BE2C (cell line): Measurements from ENCODE around the gene PTGR2.
"Not testable (repeated sequence)": the region's sequence is repeated elsewhere in the genome, so short reads cannot be mapped to it uniquely, and the experiment has no call there.

Source experiments
- DNase-seq: peaks from one replicate; pipeline ENCODE4 v3.0.0-alpha.2; 2020
- H3K27me3 ChIP-seq: fragments of 250-450 bp; sonication (Bioruptor Pico); 2 replicates; pipeline ENCODE4 v1.5.1; 2020; ENCODE audit warnings: mild to moderate bottlenecking
- H3K36me3 ChIP-seq: fragments of 250-450 bp; sonication (Bioruptor Pico); 2 replicates; pipeline ENCODE4 v1.5.1; 2020; ENCODE audit warnings: mild to moderate bottlenecking
- H3K4me1 ChIP-seq: fragments of 250-450 bp; sonication (Bioruptor Pico); 2 replicates; pipeline ENCODE4 v1.5.1; 2020
- H3K4me3 ChIP-seq: 2 replicates; pipeline ENCODE4 v1.5.1; 2011; ENCODE audit warnings: low read depth, low read length
- H3K9me3 ChIP-seq: fragments of 250-450 bp; sonication (Bioruptor Pico); 2 replicates; pipeline ENCODE4 v1.5.1; 2020
- CTCF ChIP-seq: IDR thresholded peaks from 2 replicates; pipeline ENCODE4 v1.5.1; 2012; ENCODE audit warnings: mild to moderate bottlenecking, low read depth, low read length

Gene PTGR2

GRCh38 chr14:73827190-73827589, 24.4 kb upstream of the PTGR2 start:
- not testable (repeated sequence) for H3K27me3 ChIP-seq, H3K36me3 ChIP-seq, H3K4me3 ChIP-seq, H3K9me3 ChIP-seq, DNase-seq, H3K4me1 ChIP-seq
- peak; percentile 18; the same call in 1 of the 2 replicates for TF ChIP-seq CTCF

GRCh38 chr14:73829071-73829470, 22.6 kb upstream of the PTGR2 start:
- TF ChIP-seq CTCF: no peak
- no peaks in the 10 kb centered on the region for H3K36me3 ChIP-seq
- H3K4me3 ChIP-seq: no peak overlapping the region
- H3K9me3 ChIP-seq: no peaks in the 10 kb centered on the region
- no peaks in the 10 kb centered on the region for H3K27me3 ChIP-seq
- DNase-seq: no peak
- H3K4me1 ChIP-seq: 0 out of 2 replicates have a peak, but pooled peaks cover 3% of the 10 kb centered on the region

GRCh38 chr14:73829526-73830431, 21.9 kb upstream of the PTGR2 start:
- no peaks in the 10 kb centered on the region for H3K9me3 ChIP-seq
- no peaks in the 10 kb centered on the region for H3K27me3 ChIP-seq
- H3K4me3 ChIP-seq: no peak overlapping the region
- no peaks in the 10 kb centered on the region for H3K36me3 ChIP-seq
- TF ChIP-seq CTCF: no peak
- H3K4me1 ChIP-seq: no peaks in the 10 kb centered on the region
- DNase-seq: no peak

GRCh38 chr14:73833034-73833433, 18.6 kb upstream of the PTGR2 start:
- no peaks in the 10 kb centered on the region for H3K4me1 ChIP-seq
- no peak overlapping the region for H3K4me3 ChIP-seq
- DNase-seq: no peak
- H3K27me3 ChIP-seq: no peaks in the 10 kb centered on the region
- no peaks in the 10 kb centered on the region for H3K9me3 ChIP-seq
- no peaks in the 10 kb centered on the region for H3K36me3 ChIP-seq
- TF ChIP-seq CTCF: no peak

- no peak for TF ChIP-seq CTCF
- Histone ChIP-seq H3K4me3 (no peak overlapping the region), H3K27me3 (no peaks in the 10 kb centered on the region), H3K4me1 (no peaks in the 10 kb centered on the region), H3K9me3 (no peaks in the 10 kb centered on the region), H3K36me3 (no peaks in the 10 kb centered on the region)
- no peak for DNase-seq
Measured at GRCh38 chr14:73833530-73834260, 17.9 kb upstream of the PTGR2 start.

- no peaks in the 10 kb centered on the region for H3K36me3 ChIP-seq
- no peak overlapping the region for H3K4me3 ChIP-seq
- no peaks in the 10 kb centered on the region for H3K4me1 ChIP-seq
- no peak for DNase-seq
- H3K27me3 ChIP-seq: no peaks in the 10 kb centered on the region
- no peaks in the 10 kb centered on the region for H3K9me3 ChIP-seq
- no peak for TF ChIP-seq CTCF
Measured at GRCh38 chr14:73834261-73834625, 17.4 kb upstream of the PTGR2 start.

GRCh38 chr14:73838293-73839034, 13.2 kb upstream of the PTGR2 start:
- H3K4me1 ChIP-seq, H3K36me3 ChIP-seq, H3K9me3 ChIP-seq, H3K4me3 ChIP-seq, DNase-seq, H3K27me3 ChIP-seq: not testable (repeated sequence)
